Inflammatory macrophage treated with lipopolysaccharide for 1 hour (primary cell): Measurements from ENCODE around the gene SLC2A8.

ENCODE experiments used
- DNase-seq, 2 donors: peaks; one replicate each; pipeline ENCODE4 v3.0.0-alpha.2; 2020 to 2022

The SLC2A8 gene

DNA sequence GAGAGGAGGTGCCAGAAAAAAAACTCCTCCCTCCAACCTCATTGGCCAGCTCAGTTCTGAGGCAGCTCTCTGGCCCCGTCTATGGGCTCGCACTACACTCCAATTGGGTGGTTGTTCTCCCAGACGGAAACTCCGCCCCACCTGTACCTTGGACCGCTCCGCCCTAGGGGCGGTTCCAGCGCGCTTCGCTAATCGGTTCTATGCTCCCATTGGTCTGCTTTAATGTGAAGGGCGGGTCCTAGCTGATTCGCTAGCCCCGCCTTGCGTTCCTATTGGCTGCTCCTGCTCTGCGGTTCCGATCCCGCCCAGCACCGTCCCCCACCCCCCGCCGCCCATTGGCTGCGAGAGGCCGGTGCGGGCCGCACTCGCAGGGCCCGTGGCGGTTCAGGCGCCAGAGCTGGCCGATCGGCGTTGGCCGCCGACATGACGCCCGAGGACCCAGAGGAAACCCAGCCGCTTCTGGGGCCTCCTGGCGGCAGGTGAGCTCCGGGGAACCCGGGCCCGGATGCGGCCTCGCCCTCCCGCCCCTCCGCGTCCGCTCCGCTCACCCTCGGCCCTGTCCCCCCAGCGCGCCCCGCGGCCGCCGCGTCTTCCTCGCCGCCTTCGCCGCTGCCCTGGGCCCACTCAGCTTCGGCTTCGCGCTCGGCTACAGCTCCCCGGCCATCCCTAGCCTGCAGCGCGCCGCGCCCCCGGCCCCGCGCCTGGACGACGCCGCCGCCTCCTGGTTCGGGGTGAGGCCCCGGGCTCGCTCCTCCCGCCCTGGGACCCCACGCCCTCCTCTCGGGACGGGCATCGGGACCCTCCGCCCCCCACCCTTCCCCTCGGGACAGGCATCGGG, at the start of gene SLC2A8:
Gene SLC2A8, plus strand, starts transcription at position 362 of the 838 bp plus-strand sequence. Its CDS starts 62 bp downstream, at position 424.
- peak; percentile 99 to 100 for DNase-seq

GRCh38 chr9:127347831-127348776, 48.9 kb upstream of the SLC2A8 start:
- peak; percentile 29 to 35 for DNase-seq

DNA sequence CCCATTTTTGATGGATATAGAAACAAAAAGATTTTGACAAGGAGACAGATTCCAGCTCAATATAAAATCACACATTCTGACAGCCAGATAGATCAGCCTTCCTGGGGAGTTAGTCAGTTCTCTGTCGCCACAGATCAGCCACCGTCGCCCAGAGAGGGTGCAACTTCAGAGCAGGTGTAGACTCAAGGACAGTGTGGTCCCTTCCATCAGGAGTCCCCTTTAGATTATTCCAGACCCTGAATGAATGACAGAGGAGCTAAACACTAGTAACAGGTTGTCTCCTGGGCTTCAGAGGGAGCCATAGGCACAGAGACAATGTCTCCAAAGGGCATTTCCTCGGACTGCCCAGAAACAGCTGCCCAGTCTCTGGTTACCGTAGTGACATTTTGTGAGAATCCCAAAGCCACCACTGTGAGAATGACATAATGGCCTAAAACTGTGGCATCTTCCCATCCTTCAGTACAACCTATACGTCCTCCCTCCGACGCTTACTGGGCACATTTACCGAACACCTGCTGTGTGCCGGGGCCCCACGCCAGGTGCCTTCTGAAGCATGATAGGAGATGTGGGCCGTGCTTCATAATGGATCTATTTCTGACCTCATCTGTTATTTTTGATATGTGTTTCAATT, 47.4 kb upstream of the SLC2A8 start:
- no peak for DNase-seq

- no peak for DNase-seq
These were observed 45.5 kb upstream of the SLC2A8 start for GRCh38 chr9:127351182-127352166.

- no peak for DNase-seq
These were observed 43.1 kb upstream of the SLC2A8 start for GRCh38 chr9:127353882-127354281.

GRCh38 chr9:127356906-127357305, 40.1 kb upstream of the SLC2A8 start:
- DNase-seq, result no peak

DNA sequence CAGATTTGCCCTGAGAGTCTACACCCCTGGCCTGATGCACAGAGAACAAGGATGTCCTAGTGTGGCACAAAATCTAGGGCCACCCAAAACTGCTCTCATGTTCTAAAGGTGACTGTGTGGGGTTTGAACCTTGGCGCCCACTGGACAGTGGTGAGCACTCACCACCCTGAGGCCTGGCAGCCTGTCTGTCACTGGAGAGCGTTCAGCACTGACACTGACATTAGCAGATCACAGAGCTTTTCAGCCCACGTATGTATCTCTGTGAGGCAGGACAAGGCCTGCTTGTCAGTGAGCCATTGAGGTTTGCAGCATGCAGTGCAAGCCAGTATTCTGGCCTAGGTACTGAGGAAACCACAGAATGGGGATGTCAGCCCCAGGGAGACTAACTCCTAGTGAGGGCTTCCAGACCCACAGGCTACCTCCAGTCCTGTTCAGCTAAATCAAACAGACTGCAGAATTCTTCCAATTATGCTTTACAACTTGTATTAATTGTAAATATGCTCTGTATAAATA, 38.9 kb upstream of the SLC2A8 start:
- DNase-seq, result no peak

DNA sequence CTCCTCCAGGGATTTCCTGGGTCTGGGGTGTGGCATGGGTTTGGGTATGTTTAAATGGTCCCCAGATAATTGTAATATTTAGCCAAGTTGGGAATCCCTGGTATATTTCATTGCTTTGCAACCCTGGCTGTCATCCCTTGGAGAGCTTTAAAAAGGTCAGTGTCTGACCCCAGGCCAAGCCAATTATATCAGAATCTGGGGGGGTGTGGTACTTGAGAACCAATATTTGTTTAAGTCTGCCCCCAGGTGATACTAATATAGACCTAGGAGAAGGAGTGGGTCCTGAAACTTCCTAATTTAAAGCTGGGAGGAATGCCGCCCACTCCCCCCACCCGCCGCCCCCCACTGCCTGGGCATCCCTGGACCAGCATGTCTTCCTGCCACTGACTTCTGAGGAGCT, 38.2 kb upstream of the SLC2A8 start:
- no peak for DNase-seq

- DNase-seq, result no peak
These were observed 36.7 kb upstream of the SLC2A8 start for GRCh38 chr9:127360250-127360649.

DNA sequence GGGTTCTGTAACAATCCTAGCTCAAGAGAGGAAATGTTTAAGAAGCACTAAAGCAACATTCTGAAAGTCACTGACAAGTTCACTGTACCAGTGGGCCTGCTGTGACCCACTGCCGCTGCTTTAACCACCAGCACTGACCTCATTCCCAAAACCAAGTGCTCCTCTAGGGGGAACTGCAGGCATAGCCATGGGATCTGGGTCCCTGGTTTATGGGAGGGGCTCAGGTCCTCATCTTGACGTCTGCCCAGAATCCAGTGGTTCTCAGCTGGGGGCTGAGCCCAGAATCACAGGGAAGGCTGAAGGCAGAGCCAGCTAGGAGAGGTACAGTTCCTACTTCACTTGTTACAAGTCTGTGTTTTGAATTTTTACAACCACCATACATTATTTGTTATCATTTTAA, 36.1 kb upstream of the SLC2A8 start:
- no peak for DNase-seq

- DNase-seq, result no peak
These were observed 35.4 kb upstream of the SLC2A8 start for GRCh38 chr9:127361561-127361960.

- no peak for DNase-seq
These were observed 34.1 kb upstream of the SLC2A8 start for GRCh38 chr9:127362829-127363228.

DNA sequence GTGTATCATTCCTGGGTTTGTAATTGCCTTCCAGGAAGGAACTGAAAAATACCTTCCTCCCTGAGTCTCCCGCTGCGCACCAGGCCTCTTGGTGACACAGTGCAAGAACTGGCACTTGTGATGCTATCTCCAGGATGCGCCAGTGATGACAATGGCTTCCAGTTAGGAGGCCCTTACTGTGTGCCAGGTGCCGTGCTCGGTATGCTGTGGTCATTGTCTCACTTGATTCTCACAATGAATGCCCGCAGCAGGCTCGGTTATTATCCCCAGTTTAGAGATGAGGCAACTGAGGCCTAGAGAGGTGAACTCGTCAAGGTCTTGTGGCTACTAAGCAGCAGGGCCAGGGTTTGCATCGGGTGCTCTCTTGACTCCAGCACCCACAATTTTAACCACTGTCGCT, 31.5 kb upstream of the SLC2A8 start:
- no peak for DNase-seq

DNA sequence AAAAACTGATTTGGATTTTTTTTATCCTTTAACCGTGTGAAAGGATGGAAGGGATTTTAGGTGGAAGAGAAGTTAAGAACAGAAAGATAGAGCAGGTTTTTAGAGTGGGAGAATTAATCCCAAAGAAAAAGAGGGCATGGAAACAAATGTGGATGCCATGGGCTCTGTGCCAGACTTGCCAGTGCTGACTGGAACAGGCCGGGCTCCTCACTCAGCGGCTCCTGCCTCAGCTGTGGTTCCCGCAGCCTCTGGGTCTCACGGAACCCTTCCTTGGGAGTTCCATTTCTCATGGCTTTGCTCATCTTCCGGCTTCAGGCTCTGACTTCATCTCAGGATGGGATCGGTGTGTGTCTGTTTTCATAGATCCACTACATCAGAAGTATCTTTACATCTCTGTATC, 30.4 kb upstream of the SLC2A8 start:
- no peak for DNase-seq

GRCh38 chr9:127368852-127369402, 28.0 kb upstream of the SLC2A8 start:
- peak; percentile 16 to 18 for DNase-seq

- DNase-seq, result no peak
These were observed 27.5 kb upstream of the SLC2A8 start for GRCh38 chr9:127369428-127369827.

GRCh38 chr9:127370147-127370579, 26.8 kb upstream of the SLC2A8 start:
- DNase-seq, result no peak

DNA sequence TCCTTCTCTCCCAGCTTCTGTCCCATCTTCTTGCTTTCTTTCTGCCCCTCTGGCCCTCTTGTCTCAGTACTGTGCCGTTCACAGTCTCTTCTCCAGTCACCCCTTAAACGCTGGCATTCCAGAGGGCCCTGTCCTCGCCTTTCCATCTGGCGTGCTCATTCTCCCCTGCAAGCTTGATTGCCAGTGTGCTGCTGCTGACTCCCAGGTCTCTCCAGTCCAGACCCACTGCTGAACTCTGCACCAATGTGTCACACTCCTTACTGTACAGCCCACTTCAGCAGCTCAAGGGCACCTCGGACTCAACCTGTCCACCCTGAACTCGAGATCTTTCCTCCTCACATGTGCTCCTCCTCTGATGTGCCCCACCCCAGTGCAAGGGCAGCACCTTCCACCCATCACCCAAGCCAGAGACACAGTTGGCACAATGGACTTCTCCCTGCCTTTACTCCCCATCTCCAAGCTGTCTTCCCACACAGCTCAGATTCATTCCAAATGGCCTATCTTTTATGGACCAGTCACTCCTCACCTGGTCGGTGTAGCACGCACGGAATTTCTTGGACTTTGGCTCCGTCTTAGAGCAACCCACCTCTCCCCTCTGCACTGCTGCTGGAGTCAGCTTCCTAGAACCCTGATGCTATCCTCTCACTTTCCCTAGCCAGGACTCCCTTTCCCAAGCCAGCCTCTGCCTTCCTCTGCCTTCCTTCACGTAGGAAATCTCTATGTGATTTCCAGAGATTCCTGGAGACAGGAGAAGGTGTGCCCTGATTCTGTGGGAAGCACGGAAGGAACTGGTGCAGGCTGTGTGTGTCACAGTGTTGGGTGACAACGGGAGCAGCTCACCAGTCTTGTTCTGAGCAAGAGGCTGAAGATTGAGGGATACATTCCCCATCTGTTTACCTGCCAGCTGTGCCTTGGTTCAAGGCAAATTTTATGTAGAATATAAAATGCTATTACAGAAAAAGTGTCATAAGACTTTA, 26.0 kb upstream of the SLC2A8 start:
- DNase-seq, result no peak

DNA sequence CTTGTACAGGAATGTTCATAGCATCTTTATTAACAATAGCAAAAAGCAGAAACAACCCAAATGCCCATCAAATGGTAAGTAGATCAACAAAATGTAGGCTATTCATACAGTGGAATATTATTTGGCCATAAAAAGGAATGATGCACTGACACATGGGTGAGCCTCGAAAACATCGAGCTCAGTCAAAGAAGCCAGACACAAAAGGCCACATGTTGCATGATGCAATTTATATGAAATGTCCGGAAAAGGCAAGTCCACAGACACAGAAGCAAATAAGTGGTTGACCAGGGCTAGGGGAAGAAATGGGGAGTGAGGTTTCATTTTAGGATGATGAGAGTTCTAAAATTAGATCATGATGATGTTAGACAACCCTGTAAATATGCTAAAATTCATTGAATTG, 16.5 kb upstream of the SLC2A8 start:
- no peak for DNase-seq

DNA sequence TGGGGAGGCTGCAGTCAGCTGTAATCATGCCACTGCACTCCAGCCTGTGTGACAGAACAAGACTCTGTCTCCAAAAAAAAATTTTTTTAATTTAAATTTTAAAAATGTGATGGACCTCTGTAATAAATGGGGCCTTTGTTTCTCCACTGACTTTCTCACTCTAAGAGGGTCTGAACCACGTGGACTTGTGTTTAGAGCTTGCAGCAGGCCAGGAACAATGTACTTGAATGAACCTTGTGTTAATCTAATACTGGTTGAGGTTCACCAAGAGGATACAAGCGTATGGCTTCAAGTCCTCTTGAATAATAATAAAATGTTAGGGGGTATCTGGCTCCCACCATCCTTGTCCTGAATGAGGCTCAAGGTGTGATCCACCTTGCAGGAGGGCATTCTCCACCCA, 14.4 kb upstream of the SLC2A8 start:
- DNase-seq, result no peak
